ENCODE data around the gene COMMD9. TPM values are rescaled to one million over a fixed set of nuclear protein-coding genes. Genes with fewer than 3 reads are reported as not detected.

The COMMD9 gene
- total and polyA plus RNA-seq, 10 of the 15 experiments (the other 5 are each of a cell fraction or from before 2014, with no cell fraction given), result 31.4 to 119 (median 56.2) TPM

- TF ChIP-seq PRDM15 (CRISPR knock-in tag; IDR thresholded peaks at IDR 0.05), result no peak
- TF ChIP-seq NFYA (IDR thresholded peaks at IDR 0.05; ENCODE audit: borderline replicate concordance, low read depth, low read length), result no peak
- no peak for TF ChIP-seq MXI1 (IDR thresholded peaks at IDR 0.05; ENCODE audit: low read depth, low read length)
- TF ChIP-seq BMI1 (IDR thresholded peaks at IDR 0.05; ENCODE audit: borderline replicate concordance), result no peak
- no peak for TF ChIP-seq ZNF274 (IDR thresholded peaks at IDR 0.05; ENCODE audit: insufficient read depth, insufficient read length)
- TF ChIP-seq CHD1 (IDR thresholded peaks at IDR 0.05; ENCODE audit: low read depth, low read length), result no peak
- TF ChIP-seq YBX1 (IDR thresholded peaks at IDR 0.05), result no peak
- no peak for TF ChIP-seq CEBPZ (IDR thresholded peaks at IDR 0.05; ENCODE audit: low read depth, low read length)
- TF ChIP-seq YY1 (IDR thresholded peaks at IDR 0.05; ENCODE audit: low read depth, low read length), result no peak
Measured at GRCh38 chr11:36222831-36223635, 66.2 kb downstream of the COMMD9 start (continued).

Other genes with a start within 250 kb of the COMMD9 start
- 1.3 and 1.7 TPM in 2 replicates for gene PRR5L, start 6.9 kb upstream of the COMMD9 start, total RNA-seq (2014; rRNA removed)
- gene PRR5L, start 6.9 kb upstream of the COMMD9 start, total RNA-seq (2014; rRNA removed; fragmentation: Illumina TruSeq; extraction: Trizol), result 0.67 and 1.1 TPM in 2 replicates
- 0.58 and 1.5 TPM in 2 replicates for gene PRR5L, start 6.9 kb upstream of the COMMD9 start, total RNA-seq (2021)
- gene PRR5L, start 6.9 kb upstream of the COMMD9 start, polyA plus RNA-seq (2011; rRNA removed), result 2.3 and 4.2 TPM in 2 replicates
- 0.60 and 0.93 TPM in 2 replicates for gene PRR5L, start 6.9 kb upstream of the COMMD9 start, polyA plus RNA-seq (2014; fragmentation: Illumina TruSeq; extraction: Trizol)
- gene PRR5L, start 6.9 kb upstream of the COMMD9 start, polyA plus RNA-seq (2014; fragmentation: Nextera tagmentation; extraction: Ambion mirVana), result under 1 TPM; 0.11 to 0.24 TPM
- 0.47 and 1.3 TPM in 2 replicates for gene PRR5L, start 6.9 kb upstream of the COMMD9 start, polyA plus RNA-seq (2014; rRNA removed)
- under 1 TPM in 1 of 2 experiments, not detected in 1; 0.24 TPM for gene PRR5L, start 6.9 kb upstream of the COMMD9 start, polyA plus RNA-seq (2016; fragmentation: Nextera tagmentation; extraction: Ambion mirVana)
- gene TRAF6, start 220.8 kb upstream of the COMMD9 start, total RNA-seq (2014; rRNA removed), result 6.3 and 7.5 TPM in 2 replicates
- gene TRAF6, start 220.8 kb upstream of the COMMD9 start, total RNA-seq (2014; rRNA removed; fragmentation: Illumina TruSeq; extraction: Trizol), result 4.8 and 6.9 TPM in 2 replicates
- gene TRAF6, start 220.8 kb upstream of the COMMD9 start, total RNA-seq (2021), result 6.7 and 7.1 TPM in 2 replicates
- gene TRAF6, start 220.8 kb upstream of the COMMD9 start, polyA plus RNA-seq (2011; rRNA removed), result 10.9 and 11.7 TPM in 2 replicates
- 5.3 and 6.8 TPM in 2 replicates for gene TRAF6, start 220.8 kb upstream of the COMMD9 start, polyA plus RNA-seq (2014; fragmentation: Illumina TruSeq; extraction: Trizol)
- gene TRAF6, start 220.8 kb upstream of the COMMD9 start, polyA plus RNA-seq (2014; fragmentation: Nextera tagmentation; extraction: Ambion mirVana), result 1 to 10 TPM; 1.4 to 2.6 TPM
- gene TRAF6, start 220.8 kb upstream of the COMMD9 start, polyA plus RNA-seq (2014; rRNA removed), result 3.4 and 4.4 TPM in 2 replicates
- gene TRAF6, start 220.8 kb upstream of the COMMD9 start, polyA plus RNA-seq (2016; fragmentation: Nextera tagmentation; extraction: Ambion mirVana), result 10 to 100 TPM in 1 of 2 experiments, 1 to 10 TPM in 1; 8.3 to 10.5 TPM